ENCODE results near the gene C1R.
A peak's percentile ranks its signal among the peaks of the same experiment; 100 is the strongest.

The C1R gene

DNA sequence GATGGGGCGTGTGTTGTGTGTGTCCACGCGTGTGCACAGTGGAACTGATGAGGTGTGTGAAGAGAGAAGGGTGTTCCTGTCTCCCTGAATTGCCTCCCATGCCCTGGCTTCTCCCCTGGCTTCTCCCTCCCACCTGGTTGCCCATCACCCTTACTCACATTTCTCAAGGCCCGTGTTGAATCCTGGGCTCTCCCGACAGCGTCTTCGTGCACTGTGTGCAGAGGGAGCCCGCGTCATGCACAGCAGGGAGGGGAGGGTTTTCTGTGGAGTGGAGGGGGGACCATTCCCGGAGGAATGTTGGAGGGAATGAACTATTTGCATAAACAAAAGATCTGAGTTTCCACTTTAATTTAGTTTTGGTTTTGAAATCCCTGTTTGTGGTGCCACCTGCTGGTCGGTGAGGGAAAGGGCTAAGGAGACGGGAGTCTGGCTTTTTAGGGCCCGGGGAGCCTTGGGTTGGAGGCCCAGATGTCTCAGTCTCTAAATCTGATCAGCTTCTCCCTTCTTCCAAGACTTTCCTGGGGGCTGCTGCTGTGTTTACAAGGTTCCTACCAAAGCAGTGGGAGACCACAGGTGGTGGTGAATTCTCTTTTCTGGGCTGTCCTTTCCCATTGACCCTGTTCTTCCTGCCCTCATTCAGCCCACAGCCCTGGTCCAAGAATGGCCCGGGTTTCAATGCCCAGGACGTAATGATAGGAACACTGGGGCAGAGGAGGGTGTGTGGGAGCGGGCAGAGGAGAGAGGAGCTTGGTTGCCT is at the start of gene C1R:
Gene C1R, minus strand, starts transcription at position 217 of the 757 bp plus-strand sequence. Its CDS starts 57 bp downstream, at position 160.
- peak; percentile 57 for DNase-seq

DNA sequence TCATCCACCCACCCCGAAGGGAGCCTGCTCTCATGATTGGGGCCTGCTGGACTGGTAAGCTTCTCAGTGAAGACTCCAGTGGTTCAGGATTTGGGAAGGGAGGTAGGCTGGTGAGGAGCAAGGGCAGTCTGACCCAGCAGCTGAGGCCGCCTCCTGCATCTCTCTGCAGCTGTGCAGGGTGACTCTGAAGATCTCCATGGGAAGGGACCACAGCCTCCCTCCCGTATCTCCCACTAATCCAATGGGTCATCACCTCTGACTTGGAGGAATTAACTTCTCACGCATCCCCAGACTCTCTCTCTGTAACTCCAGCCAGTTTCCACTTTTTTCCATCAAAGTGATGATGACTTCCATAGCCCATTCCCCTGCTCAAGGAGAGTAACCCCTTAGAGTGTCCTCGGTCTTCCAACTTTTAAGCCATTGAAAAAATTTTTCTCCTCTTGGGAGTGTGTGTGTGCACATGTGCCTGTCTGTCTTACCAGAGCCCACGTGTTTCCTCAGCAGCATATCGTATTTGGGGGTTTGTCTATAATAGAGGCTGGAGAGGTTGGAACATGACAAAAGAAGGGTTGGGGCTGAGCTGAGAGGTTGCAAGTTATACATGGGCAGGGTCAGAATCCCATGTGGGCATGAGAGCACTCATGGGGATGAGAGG is 49.2 kb upstream of the C1R start:
- DNase-seq, result no peak

DNA sequence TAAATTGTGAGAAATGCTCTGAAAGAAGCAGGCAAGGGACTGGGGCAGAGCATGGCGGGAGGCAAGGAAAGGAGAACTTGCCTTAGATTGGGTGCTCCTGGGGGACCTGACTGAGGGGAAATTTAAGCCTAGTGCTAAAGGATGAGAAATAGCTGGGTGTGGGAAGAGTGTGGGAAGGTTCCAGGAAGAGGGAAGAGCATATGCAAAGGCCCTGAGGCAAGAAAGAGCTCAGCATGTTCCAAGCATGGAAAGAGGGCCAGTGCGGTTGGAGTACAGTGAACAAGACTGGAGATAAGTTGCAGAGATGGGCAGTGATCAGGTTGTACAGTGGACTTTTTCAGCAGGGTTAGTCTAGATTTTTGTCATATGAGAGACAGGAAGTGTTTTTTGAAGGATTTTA is 47.0 kb upstream of the C1R start:
- no peak for DNase-seq

DNA sequence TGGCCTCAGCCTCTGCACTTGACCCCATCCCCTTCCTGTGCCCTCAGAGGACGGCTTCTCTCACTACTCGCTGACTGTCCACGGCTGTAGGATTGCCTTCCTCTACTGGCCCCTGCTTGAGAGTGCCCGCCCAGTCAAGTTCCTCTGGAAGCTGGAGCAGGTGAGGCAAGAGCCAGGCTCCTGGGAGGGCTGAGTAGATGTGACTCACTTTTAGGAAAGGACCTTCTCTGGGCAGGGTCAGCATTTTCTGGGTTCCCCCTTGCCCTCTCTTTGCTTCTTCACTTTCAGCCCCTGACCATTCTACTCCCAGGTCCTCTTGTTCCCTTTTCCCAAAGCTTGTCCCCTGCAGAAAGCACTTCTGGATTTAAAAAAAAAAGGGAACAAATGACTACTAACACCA is 45.7 kb upstream of the C1R start:
- DNase-seq, result no peak

DNA sequence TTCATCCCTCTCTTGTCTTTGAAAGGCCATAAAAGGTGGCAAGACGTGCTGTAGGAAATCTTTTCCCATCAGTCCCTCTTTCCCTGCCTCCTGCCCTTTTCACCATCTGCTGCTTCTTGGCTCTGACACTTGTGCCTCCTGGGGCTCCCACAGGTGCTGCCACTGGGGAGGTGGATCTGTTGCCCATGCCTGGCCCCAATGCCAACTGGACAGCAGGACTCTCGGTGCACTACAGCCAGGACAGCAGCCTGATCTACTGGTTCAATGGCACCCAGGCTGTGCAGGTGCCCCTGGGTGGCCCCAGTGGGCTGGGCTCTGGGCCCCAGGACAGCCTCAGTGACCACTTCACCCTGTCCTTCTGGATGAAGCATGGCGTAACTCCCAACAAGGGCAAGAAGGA is 44.4 kb upstream of the C1R start:
- DNase-seq, result no peak

DNA sequence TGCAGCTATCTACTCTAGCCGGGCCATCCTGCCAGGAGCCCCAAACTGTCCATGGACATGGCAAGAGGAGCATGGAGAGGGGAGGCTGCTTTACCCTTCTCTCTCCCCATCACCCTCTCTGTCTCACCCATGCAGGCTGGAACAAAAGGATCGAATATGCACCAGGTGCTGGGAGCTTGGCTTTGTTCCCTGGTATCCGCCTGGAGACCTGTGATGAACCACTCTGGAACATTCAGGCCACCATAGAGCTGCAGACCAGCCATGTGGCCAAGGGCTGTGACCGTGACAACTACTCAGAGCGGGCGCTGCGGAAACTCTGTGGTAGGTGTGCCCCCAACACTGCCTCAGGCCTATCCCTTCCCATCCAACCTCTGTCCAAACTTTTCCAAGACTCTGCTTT is 43.8 kb upstream of the C1R start:
- DNase-seq, result no peak

DNA sequence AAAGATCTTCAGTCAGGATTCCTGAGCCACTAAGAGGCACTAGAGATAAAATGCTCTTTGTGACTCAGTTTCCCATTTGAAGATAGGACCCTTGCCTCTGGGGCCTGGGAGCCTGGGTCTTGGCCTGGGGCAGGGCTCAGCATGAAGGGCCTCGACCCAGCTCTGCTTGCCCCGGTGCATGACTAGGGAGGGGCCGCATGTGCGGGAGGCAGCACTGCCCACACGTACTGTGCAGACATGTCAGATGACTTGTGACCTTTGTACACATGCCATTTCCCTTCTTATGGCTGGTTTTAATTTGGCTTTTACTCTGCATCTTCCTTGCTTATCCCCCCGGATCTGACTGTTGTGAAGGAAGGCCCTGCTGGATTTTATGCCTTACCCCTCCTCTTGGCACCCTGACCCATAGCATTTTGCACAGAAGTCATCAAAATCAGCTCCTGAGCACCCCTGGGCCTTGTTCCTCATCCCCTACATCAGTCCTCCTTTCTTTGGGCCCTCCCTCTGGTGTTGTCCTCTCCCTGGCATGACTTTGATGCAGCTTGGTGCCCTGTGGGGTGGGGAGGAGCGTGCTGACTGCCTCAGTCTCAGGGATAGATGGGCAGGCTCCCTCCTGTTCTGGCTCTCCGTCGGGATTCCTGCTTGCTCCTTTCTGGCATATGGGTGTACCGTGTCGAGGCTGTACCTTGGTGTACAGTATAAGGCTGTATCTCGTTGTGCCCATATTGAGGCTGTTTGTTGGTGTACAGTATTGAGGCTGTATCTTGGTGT is 42.3 kb upstream of the C1R start:
- no peak for DNase-seq

DNA sequence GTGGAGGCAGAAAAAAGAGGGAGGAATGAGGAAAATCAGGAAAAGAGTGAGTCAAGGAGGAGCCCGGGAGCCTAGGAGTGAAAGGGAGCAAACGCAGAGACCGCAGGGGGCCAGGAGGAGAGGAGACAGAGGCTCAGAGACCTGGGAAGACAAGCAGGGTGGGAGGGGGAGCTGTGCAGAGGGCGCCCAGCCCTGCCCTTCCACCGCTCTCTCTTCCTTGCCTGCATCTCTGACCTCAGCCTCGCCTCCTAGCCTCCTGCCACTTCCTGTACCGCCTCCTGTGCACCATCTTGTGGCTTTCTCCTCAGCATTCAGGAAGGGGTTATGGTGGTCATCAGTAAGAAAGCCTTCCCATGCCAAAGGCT is 39.2 kb upstream of the C1R start:
- no peak for DNase-seq

DNA sequence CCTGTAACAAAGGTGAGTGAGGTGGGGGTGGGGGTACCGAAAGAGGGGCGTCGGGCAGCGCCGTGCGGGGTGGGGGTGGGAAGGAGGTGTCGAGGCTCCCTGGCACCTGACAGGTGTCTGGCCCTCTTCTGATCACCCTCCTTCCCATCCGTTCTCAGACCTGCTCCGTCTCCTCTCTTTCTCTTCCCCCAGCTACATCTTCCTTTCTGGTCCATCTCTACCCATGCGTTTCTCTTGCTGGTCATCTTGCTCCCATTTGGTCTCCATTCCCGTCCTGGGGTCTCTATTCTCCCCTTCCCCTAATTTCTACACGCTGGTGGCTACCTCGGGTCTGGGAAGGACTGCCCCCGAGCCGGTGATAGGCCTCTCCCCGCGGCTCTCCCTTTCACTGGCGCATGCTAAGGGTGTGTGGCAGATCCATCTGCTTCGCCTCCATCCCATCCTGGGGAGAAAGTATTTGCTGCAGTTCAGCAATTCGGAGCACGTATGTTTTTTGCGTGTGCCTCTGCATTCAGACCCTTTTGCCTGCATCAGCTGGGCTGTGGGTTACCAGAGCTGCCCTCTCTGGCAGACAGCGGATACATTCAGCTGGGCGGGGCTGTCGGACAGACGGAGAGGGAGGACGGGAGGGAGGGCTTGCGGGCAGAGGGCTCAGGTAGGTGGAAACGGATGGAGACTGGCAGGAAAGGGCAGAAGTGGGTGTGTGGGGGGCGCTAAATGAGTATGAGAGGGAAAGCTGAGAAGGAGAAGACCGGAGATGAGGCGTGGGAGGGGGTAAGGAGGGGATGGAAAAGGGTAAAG is 38.7 kb upstream of the C1R start:
- DNase-seq, result peak; percentile 42

DNA sequence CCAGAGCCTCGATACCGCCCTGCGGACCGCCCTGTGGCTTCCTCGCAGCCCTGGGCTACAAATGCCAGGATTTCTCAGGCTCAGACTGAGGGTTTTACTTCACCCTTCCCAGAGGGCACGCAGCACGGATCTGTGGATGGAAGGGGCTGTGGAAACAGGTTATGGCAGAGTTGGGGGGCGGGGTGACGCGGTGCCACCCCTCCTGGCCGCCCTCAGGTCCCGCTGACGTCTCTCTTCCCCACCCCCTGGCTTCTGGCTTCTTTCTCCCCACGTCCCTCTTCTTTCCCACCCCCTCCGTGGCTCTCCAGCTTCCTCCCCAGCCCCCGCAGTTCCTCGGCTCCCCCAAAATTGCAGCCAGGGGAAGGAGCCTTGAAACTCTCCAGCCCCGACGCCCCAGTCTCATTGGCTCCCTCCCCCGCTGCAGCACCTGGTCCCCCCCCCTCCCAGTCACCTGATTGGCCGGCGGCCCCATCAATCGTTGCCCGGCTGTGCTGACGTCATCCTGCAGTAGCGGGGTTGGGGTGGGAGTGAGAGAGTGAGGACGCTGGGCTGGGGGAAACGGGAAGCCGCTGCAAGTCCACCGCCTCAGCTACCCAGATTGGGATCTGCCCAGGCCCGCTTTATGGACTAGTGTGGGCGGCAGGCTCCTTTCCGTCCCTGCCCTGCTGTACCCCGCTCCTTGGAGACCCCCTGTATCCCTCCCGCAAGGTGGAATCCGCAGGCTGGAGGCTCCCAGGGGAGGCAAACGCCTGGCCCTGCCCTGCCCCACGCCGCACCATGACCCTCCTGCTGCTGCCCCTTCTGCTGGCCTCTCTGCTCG is 37.8 kb upstream of the C1R start, which contains the start of gene CLSTN3:
Gene CLSTN3, plus strand, starts transcription at position 500 of the 820 bp plus-strand sequence. Its CDS starts 278 bp downstream, at position 778.
- peak; percentile 83 for DNase-seq

DNA sequence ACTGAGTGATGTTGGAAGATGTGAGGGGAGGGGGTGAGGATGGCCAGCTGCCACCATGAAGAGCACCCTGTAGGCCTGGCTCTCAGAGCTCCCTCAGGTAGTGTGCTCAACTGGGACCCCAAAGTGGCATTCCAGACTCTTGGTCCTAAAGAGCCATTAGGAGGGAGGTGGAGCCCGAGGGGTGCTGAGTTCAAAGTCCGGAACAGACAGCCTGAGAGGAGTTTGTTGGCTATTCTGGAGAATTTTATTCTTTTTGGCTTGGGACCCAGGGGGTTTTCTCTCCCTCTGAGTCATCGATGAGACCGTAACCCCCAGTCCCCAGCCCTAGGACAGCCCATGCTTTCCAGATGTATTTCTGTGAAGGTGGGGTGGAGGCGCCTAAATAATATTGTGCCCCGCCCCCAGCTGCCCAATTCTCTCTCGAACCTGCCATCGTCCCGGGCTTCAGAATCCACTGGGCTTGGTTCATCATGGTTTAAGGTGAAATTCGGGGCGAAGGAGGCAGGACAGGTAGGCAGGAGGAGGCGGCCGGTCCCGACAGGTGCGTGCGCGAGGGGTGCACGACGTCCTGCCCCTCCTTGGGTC is 37.1 kb upstream of the C1R start:
- no peak for DNase-seq

DNA sequence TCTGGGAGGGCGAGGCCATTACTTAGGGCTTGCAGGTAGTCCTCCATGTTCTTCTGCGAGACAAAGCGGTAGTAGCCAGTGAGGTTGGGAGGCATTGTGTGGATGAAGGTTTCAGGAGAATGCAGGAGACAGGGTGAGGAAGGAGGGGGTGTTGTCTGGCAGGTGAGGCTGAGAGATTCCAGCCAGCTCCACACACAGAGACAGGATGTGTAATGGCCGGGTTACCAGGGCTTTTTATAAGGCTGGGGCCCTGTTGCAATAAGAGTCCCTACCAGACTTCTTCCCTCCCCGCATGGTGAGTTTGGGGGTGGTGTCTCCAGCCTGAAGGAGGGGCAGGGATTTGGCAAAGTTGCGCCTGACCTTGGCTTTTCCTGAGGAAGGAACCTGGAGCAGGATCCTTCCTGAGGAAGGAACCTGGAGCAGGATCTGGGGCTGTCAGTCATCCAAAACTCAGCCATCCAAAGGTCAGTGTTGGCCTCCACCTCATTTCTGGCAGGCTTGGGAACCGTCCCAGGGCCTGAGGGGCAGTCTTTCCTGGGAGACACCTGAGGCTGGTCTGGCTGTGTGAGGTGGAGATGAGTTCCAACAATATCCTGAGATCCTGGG is 36.5 kb upstream of the C1R start, which contains the start of gene RBP5:
Gene RBP5, minus strand, starts transcription at position 209 of the 606 bp plus-strand sequence. Its CDS starts 114 bp downstream, at position 95.
- DNase-seq, result no peak

DNA sequence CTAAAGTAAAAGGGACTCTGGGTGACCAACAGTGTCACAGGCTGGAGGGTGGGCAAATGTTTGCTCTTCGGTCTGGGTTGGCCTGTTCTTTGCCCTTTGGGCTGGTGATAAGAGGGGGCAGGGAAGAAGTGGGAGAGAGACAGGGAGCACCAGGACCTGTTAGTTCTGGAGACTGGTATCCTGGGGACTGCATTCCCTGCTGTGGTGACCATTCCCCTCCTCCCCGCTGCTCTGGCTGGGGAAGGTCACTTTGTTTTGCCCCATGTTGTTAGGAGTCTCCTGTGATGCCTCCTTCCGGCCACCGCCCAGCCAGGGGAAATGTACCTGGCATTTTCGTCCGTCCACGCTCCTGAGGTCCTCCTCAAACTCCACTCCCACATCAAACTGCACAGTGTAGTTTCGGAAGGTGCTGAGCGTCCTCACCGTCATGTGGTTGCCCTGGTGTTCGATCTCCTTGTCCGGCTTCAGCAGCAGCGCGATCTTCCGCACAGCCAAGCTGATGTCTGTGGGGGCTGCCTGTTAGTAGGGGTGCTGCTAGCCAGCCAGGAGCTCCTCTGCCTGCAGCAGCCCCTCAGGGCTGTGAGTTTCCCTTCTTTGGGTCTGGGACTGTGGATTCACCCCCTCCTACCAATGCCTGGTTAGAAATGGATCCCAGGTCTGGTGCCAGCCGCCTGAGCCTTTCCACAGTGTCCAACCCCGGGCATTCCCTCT is 35.8 kb upstream of the C1R start:
- DNase-seq, result no peak

DNA sequence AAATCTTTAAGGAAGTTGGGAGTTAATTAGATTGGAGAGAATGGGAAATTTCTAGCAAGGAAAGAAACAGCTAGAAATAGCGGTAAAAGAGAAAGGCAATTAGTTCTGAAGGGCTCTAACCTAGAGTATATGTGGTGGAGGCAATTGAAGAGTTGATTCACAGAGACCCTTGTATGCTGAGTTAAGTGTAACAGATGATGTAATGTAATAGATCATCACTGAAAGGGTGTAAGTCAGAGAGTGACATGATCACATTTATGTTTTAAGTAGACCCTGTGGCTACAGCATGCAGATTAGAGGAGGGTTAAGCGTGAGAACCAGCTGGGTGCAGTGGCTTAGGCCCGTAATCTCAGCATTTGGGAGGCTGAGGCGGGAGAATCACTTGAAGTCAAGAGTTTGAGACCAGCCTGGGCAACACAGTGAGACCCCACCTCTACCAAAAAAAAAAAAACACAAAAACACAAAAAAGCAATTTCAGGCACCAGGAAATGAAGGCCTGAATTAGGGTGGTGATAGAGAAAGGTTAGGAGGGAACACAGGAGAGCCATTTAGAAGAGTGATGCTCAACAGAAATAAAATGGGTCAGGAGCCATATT is 33.5 kb upstream of the C1R start:
- DNase-seq, result no peak

DNA sequence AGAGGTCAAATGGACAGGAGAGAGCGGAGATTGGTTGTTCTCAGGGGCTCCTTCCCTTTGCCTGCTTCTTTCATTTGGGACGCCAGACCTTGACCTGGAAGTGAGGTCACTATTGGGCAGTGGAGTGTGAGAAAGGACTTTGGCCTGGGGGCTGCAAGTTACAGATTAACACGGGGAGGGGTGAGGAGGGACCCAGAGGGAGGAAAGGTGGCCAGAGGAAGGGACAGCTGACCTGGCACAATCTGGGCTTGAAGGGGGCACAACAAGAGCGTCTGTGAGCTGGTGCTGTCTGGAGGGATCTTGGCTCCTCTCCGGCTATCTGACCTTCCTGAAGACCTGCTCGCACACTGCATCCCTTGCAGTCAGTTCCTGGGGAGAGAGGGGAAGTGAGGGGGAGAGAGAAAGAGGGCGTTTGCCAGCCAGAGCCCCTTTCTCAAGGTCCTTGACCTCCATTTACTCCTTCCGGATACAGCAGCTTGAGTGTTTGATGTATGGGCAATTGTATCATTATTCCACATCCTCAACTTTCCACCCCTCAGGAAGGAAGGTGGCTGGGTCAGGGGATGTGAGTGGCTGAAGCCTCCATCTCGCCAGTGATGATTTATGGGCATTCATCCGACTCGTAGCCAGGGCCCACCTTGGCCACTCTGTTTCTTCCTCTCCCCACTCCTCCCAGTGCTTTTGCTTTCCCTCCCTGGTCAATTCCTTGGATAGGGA is 31.7 kb upstream of the C1R start:
- DNase-seq, result no peak

DNA sequence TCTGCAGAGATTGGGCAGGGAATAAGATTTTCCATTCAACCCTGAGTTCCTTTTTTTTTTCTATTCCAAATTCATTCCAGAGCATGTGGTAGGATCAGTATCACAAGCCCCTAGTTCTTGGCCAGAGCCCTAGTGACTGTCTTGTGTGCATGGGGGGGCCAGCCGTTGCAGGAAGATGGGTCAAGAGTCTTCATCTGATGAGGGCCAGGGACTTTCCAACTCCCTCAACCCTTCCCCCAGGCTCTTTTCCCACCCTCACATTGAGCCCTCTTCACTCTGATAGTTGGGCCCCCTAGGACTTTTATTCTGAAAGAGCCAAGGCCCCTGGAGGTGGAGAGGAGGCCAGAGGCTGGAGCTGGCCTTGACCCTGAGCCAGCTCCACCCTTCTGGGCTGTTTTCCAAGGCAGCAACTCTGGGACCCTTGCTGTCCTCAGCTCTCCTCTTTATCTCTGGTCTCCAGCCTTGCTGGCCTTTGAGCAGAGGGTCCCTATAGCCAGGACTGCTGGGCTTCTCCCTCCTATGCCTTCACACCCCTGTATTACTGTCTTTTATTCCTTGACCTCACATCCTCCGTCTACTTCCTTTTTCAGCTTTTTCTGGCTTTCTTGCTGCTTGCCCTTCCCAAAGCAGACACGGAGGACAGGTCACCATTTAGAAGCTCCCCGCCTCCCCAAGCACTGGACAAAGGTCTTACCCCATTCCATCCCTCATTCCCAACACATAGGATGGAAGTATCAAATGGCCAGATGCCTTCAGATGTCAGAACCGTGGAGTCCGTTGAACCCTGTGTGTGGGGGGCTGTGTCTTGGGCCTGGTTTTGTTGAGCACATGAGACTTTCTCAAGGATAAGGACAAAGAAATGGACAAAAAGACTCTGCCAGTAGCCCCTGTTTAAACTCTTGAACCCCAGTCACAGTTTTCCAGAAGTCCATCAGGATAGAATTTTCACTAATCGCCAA is 30.8 kb upstream of the C1R start:
- no peak for DNase-seq

DNA sequence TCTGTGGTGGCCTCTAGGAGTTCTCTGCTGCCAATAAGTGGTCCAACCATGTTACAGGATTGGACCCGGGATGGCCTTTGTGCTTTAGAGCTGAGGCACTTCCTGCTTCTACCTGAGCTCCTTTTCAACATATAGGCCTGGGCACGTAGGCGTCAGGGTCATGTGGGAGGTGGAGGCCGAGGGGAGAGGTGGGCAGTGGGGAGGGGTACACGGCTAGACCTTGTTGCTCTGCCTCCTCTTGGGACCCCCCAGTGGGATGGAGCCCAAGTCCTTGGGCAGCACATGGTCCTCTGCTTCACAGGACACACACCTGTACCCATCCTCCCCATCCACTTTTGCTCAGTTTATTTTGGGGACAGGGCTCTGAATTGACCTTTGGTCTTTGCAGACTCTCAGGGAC is 29.1 kb upstream of the C1R start:
- no peak for DNase-seq

DNA sequence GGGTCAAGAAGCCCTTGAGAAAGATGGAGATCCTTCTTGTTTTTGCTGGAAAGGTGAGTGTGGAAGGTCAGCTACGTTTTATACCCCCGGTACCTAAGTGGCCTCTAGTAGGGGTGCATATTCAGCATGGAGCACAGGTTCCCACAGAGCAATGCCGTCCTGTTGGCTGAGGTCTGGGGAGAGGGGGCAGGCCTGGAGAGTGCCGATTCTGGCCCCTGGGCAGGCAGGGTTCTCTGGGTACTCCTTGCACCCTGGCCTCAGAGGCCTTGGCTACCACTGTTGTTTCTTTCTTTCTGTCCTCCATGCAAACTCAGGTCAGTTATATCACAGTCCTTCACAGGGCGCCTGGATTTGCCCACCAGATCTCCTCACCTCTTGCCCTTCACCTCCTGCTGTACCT is 27.9 kb upstream of the C1R start:
- DNase-seq, result no peak
